Midbrain (tissue), 1 donor: ENCODE measurements around the gene SPRYD3.
A peak's percentile ranks its signal among the peaks of the same experiment; 100 is the strongest.

ENCODE experiments used
- DNase-seq: peaks from one replicate; lab custom pipeline; 2025; lab: John Stamatoyannopoulos, UW

SPRYD3 gene

DNA sequence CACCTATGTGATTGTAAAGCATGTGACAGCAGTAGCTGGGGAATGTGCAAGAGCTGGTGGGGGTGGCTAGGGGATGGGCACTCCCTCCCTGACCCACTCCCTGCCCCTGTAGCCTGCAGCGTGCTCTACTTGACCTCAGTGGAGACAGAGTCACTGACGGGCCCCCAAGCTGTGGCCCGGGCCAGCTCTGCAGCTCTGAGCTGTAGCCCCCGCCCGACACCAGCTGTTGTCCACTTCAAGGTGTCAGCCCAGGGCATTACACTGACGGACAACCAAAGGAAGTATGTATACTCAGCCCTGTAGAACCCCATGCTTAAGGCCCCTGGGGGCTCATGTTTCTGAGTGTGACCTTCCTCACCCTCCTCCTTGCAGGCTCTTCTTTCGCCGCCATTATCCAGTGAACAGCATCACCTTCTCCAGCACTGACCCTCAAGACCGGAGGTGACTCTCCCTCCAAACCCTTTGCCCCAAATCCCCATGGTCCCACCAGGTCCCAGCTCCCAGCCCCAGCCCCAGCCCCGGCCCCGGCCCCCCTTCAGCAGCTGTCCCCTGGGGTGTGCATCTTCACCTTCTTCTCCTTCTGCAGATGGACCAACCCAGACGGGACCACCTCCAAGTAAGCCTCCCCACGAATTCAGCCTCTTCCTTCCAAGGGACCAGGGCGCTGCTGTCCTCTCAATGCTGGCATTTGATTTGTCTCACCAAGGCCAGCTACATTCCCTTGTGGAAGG, 16.0 kb downstream of the SPRYD3 start:
- DNase-seq = no peak

DNA sequence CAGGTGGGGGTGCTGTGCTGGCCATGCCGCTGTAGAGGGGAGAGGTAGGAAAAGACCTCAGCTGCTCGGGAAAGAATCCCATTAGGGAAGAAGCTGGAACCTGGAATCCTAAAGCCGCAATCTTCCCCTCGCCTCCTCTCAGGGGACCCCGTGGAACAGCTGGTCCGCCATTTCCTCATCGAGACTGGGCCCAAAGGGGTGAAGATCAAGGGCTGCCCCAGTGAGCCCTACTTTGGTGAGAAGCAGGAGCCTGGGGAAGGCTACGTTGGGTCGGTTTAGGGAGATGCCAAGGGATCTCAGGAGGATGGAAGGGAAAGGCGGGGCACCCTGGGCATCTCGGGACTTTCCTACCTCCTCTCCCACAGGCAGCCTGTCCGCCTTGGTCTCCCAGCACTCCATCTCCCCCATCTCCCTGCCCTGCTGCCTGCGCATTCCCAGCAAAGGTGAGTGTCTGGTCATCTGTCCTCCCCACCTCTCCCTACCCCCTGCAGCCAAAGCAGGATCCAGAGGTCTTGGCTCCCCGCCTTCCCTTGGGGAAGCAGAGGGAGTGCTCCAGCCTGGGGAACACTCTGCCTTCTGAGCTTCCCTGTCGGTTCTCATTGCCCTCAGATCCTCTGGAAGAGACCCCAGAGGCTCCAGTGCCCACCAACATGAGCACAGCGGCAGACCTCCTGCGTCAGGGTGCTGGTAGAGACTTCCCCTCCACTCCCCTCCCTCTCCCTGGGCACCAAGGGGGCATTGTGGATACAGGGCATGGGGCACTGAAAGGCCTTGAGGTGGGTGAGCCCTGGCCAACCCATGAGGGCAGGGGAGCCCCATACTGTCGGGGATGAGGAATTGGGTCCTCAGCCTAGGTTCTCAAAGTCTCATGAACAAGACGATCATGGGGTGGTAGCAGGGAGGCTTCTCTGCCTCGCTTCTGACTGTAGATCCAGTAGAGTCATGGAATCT, 16.9 kb downstream of the SPRYD3 start:
- DNase-seq = no peak

DNA sequence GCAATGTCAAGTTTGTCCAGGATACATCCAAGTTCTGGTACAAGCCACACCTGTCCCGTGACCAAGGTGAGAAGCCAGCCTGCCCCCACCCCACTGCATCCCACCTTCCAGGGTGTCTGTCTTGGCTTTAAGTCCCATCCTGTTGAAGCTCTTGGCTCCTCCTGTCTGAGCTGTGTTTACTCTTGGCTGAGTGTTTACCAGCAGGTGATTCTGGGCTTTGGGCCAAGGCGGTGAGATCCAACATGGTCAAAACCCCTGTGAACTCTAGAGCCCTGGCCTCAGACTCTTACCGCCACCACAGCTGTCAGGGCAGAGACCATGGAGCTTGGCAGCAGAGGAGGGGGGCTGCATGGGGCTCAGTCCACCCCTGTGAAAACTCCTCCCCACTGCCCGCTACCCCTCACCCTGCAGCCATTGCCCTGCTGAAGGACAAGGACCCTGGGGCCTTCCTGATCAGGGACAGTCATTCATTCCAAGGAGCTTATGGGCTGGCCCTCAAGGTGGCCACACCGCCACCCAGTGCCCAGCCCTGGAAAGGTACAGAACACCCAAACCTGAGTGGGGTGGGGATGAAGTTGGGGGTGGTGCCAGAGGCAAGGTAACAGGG, 17.7 kb downstream of the SPRYD3 start:
- DNase-seq = no peak

DNA sequence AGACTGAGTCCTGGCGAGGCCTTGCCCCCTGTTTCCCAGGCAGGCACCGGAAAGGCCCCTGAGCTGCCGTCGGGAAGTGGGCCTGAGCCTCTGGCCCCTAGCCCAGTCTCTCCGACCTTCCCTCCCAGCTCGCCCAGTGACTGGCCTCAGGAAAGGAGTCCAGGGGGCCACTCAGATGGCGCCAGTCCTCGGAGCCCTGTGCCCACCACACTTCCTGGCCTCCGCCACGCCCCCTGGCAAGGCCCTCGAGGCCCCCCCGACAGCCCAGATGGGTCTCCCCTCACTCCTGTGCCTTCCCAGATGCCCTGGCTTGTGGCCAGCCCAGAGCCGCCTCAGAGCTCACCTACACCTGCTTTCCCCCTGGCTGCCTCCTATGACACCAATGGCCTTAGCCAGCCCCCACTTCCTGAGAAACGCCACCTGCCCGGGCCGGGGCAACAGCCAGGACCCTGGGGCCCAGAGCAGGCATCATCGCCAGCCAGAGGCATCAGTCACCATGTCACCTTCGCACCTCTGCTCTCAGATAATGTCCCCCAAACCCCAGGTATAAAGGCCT, 18.4 kb downstream of the SPRYD3 start:
- DNase-seq = no peak

DNA sequence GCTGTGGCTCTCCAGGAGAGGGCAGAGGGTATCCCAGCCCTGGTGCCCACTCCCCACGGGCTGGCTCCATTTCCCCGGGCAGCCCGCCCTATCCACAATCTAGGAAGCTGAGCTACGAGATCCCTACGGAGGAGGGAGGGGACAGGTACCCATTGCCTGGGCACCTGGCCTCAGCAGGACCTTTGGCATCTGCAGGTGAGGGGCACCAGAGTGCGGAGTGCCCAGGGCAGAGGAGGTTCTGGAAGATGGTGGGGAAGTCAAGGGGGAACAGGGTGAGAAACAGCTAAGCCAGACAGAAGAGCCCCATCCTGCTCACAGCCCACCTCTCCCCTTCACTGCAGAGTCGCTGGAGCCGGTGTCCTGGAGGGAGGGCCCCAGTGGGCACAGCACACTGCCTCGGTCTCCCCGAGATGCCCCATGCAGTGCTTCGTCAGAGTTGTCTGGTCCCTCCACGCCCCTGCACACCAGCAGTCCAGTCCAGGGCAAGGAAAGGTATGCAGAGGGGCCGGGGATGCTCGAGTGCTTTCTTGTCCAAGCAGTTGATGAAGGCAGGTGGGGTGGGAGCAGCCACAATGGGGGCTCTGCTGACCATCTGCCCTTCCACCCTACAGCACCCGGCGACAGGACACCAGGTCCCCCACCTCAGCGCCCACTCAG, 19.0 kb downstream of the SPRYD3 start:
- DNase-seq = no peak

DNA sequence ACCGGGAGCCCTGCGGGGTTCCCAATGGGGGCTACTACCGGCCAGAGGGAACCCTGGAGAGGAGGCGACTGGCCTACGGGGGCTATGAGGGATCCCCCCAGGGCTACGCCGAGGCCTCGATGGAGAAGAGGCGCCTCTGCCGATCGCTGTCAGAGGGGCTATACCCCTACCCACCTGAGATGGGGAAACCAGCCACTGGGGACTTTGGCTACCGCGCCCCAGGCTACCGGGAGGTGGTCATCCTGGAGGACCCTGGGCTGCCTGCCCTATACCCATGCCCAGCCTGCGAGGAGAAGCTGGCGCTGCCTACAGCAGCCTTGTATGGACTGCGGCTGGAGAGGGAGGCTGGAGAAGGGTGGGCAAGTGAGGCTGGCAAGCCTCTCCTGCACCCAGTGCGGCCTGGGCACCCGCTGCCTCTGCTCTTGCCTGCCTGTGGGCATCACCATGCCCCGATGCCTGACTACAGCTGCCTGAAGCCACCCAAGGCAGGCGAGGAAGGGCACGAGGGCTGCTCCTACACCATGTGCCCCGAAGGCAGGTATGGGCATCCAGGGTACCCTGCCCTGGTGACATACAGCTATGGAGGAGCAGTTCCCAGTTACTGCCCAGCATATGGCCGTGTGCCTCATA, 19.6 kb downstream of the SPRYD3 start:
- DNase-seq = no peak

DNA sequence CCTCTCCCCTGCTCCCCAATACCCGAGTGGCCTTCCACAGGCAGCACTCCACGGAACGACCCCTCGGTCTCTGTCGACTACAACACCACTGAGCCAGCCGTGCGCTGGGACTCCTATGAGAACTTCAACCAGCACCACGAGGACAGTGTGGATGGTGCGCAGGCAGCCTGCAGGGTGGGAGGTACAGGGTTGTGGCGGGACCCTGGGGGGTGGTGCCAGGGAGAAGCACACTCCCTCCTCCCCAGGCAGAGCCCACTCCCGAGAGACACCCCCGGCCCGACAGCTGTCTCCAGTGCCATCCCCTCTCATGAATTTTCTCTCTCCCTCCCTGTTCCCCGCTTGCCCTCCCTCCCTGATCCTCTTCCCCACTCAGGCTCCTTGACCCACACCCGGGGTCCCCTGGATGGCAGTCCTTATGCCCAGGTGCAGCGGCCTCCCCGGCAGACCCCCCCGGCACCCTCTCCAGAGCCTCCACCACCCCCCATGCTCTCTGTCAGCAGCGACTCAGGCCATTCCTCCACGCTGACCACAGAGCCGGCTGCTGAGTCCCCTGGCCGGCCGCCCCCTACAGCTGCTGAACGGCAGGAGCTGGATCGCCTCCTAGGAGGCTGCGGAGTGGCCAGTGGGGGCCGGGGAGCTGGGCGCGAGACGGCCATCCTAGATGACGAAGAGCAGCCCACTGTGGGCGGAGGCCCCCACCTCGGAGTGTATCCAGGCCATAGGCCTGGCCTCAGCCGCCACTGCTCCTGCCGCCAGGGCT, 20.3 kb downstream of the SPRYD3 start:
- DNase-seq = no peak

DNA sequence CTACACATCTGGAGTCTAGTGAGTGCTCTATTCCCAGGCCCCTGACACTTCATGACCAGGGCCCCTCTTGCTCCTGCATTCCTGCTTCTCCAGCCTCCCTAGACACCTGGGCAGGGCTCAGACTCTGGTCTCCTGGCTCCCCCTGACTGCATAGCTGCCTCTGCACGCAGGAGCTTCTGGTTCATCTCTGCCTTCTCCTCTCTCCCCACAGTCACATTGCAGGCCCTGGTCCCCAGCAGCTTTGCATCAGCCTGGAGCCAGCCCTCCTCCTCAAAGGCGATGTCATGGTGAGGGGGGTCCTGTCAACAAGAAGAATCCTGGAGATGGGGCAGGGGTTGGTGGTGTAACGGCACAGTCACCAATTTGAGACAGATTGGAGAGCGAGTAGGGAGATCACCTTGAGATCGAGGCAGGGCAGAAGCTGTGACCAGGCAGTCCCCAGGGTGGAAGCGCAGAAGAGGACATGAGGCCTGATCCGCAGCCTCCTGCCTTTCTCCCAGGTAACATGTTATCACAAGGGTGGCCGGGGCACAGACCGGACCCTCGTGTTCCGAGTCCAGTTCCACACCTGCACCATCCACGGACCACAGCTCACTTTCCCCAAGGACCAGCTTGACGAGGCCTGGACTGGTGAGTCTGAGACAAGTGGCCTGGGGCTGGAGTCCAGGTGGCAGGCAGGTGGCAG, 21.2 kb downstream of the SPRYD3 start:
- no peak for DNase-seq

DNA sequence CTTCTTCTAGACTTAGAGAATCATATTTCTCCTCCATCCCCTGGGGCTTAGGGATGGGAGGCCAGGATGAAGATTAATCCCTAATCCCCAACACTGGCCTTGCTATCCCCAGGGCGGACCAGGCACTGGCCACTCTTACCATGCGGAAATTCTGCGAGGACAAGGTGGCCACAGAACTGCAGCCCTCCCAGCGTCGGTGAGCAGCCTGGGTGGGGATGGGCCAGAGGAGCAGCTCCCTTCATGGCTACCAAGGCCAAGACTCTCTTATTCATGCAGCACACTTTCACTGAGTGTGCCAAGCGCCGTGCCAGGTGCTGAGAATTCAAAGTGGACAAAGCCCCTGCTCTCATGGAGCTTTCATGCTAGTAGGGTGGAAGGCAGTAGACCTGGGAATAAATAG, 22.3 kb downstream of the SPRYD3 start:
- no peak for DNase-seq

DNA sequence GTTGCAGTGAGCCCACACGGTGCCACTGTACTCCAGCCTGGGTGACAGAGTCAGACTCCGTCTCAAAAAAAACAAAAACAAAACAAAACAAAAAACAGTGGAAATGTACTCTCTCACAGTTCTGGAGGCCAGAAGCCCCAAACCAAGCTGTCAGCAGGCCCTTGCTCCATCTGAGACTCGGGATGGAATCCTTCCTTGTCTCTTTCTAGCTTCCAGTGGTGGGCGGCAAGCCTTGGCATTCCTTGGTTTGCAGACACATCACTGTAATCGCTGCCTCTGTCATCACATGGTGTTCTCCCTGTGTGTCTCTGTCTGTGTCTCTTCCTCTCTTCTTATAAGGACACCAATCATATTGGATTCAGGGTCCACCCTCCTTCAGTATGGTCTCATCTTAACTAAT, 22.9 kb downstream of the SPRYD3 start:
- no peak for DNase-seq

DNA sequence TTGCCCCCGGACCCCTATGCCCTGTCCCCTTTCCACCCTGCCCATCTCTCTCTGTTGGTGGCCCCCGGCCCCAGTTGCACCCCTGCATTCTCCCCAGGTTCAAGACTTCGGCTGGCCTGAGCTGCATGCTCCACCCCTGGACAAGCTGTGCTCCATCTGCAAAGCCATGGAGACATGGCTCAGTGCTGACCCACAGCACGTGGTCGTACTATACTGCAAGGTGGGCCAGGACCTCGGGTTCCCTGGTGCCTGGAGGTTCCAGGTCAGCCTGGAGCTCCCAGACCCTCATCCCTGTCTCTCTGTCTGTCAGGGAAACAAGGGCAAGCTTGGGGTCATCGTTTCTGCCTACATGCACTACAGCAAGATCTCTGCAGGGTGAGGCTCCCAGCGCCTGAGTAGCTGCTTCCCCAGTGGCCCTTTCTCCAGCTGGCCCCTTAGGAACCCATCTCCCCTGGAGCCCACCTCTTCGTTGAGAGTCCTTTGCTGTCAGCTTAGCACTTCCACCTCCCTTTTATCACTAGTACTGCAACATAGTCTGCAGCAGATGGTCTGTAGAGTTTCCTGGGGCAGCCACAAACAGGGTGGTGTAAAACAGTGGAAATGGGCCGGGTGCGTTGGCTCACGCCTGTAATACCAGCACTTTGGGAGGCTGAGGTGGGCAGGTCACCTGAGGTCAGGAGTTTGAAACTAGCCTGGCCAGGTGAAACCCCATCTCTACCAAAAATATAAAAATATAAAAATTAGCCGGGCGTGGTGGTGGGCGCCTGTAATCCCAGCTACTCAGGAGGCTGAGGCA, 23.5 kb downstream of the SPRYD3 start:
- no peak for DNase-seq

DNA sequence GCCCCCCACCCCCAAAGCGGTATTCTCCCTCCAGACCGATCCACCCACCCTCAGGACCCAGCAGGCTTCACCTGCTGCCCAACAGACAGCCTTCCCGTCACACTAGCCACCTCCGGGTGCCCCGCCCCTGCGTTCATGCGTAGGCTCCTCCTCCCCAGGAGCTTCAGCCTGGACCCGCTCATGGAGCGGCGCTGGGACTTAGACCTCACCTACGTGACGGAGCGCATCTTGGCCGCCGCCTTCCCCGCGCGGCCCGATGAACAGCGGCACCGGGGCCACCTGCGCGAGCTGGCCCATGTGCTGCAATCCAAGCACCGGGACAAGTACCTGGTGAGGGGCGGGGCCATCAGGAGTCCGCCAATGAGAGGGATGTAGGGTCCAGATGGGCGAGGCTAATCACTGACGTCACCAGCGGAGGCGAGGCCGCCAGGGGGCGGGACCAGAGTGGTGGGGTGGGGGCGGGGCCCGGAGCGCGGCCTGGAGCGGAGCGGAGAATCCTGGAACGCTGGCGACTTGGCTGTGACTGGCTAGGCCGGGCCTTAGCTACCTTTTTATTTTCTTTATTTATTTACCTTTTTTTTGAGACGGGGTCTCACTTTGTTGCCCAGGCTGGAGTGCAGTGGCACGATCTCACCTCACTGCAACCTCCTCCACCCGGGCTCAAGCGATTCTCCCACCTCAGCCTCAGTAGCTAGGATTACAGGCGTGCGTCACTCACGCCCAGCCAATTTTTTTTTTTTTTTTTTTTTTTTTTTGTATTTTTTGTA, 24.9 kb downstream of the SPRYD3 start:
- peak; percentile 94 for DNase-seq

DNA sequence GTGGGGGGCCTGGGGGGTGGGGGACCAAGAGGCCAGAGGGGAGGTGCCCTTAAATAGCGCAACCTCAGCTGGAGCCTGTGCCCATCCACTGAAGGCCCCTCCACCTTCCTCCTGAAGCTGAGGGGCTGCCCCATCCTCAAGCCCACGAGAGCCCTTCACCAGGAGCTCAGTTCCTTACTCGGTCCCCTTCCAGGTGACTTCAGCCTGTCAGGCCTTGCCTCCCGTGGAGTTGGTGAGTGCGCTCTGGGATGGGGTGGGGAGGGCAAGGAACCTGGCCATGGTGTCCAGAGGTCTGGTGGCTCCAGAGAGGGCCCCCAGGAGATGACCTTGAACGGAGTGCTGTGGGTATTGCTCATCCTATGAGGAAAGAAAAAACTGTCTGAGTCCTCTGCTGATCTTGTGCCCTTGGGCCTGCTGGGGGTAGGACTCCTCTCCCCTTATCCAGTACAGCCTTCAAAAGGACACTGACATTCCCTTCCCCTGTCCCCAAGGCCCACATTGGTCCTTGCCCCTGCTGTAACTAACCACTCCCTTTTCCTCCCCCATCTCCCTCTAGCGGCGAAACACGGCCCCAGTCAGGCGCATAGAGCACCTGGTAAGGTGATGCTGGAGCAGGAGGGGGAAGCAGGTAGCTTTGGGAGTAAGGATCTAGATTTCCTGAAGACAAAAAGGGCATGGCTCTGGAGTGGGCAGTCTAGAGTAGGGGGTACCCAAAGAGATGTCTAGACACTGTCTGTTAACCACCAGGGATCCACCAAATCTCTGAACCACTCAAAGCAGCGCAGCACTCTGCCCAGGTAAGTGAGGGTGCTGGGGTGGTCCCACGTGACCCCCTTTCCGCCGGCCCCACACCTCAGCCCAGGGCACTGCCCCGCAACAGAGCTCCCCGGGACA, 25.7 kb downstream of the SPRYD3 start:
- peak; percentile 66 for DNase-seq

DNA sequence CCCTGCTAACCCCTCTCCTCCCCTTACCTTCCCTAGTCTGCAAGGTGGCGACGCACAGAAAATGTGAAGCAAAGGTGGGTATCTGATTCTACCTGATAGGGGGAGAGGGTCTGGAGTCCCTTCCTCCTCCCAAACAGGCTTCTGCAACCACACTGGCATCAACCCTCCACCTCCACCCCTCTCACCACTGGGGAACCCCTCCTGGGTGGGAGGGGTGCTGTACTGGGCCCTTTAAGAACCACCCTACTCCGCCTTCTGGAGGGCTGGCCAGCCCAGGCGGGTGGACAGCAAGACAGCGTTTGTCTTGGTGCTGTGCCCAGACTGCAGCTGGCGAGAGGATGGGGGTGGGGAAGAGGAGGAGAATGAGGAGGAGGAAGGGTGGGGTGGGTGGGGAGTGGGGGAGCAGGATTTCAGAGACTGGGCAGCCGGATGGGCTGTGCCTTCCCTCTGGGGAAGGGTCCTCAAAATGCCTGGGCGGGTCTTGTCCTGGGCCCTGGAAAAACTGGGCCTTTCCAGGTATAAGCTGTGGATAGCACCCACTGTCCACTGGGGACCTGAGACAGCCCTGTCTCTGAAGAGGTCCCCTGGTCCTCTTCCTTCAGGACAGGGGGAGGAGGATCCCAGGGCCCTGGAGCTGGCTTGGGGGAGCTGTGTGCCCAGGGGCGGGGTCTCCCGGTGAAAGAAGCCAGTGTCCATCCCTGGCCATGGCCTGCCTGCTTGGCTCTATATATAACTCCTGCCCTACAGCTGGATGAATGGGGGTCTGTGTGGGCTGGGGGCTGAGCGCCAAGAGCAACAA, 26.6 kb downstream of the SPRYD3 start:
- DNase-seq = peak; percentile 93

DNA sequence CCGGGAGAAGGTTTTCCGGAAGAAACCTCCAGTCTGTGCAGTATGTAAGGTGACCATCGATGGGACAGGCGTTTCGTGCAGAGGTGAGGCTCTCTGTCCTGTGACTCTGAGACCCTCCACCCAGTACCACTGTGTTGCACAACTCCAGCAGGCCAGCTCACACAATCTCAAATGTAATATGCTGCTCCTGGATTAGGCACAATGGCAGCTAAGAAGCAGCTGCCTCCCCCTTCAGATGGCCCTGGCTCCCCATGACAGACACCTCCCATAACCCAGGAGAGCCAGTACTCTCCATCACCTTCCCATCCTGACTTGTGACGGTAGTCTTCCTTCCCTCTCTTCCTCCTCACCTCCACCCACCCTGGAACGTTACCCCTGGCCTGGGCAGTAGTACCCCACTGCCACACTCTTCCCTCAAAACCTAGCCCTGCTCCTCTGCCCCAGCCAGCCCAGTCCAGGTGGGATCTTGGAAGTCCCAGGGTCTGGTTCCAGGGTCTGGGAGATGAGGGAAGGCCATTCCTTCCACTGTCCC, 27.2 kb downstream of the SPRYD3 start:
- DNase-seq = no peak
